ENCODE data around the gene AKR1C8. TPM values are rescaled to one million over a fixed set of nuclear protein-coding genes. Genes with fewer than 3 reads are reported as not detected.
"Not testable (repeated sequence)": the region's sequence is repeated elsewhere in the genome, so short reads cannot be mapped to it uniquely, and the experiment has no call there.

Gene AKR1C8
- total RNA-seq, 2 experiments from 2014 or later = not detected

DNA sequence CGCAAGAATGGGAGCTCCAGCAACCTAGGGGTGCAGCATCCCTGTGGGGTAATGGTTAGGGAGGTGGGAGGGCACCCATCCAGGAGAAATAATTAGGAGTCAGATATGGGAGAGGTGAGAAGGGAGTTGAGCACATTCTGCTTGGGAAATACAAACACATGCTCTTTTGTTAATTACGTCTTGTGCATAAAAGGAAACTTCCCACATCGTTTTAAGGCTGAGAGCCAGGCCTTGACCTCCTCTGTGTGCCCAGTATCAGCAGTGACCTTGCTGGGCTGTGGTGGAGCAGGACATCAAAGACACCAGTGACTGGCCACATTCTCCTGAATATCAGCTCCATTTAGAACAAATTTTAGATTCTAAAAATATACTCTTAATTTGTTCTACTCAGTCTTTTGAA, 34.3 kb upstream of the AKR1C8 start:
- ChIA-PET POLR2A (no interaction called here), CTCF (no interaction called here)
- no peak overlapping the region for H3K27ac Mint-ChIP-seq
- H3K36me3 Mint-ChIP-seq (ENCODE audit: low read depth) = no peaks in the 10 kb centered on the region
- H3K4me1 Mint-ChIP-seq (ENCODE audit: low read depth) = no peaks in the 10 kb centered on the region
- intact Hi-C loops (cut with micrococcal nuclease) = no loop called here
- no peak overlapping the region for H3K4me3 Mint-ChIP-seq
- no peak for ATAC-seq
- TF ChIP-seq, protein P1, sequence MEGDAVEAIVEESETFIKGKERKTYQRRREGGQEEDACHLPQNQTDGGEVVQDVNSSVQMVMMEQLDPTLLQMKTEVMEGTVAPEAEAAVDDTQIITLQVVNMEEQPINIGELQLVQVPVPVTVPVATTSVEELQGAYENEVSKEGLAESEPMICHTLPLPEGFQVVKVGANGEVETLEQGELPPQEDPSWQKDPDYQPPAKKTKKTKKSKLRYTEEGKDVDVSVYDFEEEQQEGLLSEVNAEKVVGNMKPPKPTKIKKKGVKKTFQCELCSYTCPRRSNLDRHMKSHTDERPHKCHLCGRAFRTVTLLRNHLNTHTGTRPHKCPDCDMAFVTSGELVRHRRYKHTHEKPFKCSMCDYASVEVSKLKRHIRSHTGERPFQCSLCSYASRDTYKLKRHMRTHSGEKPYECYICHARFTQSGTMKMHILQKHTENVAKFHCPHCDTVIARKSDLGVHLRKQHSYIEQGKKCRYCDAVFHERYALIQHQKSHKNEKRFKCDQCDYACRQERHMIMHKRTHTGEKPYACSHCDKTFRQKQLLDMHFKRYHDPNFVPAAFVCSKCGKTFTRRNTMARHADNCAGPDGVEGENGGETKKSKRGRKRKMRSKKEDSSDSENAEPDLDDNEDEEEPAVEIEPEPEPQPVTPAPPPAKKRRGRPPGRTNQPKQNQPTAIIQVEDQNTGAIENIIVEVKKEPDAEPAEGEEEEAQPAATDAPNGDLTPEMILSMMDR (IDR thresholded peaks at IDR 0.05) = no peak
- no peaks in the 10 kb centered on the region for H3K27me3 Mint-ChIP-seq
- peaks cover 6% of the 10 kb centered on the region for H3K9me3 Mint-ChIP-seq
- no peak for DNase-seq

DNA sequence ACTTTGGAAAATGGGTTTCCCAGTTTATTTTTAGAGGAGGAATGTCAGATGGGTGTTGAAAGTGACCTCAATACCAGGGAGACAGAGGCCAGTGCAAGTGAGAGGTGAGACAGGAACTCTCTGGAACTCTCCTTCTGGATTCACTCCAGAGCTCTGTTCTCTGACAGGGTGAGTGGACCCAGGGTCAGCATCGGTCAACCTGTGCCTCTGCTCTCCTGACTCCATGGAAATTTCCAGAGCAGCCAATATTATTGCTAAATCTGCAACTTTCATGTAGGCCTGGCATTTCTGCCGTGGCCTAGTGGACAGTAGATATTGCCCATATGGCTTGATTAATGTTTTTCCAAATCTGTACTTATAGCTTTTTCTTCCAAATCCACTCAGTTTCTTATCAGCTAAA, 31.9 kb upstream of the AKR1C8 start:
- H3K27ac Mint-ChIP-seq = no peak overlapping the region
- H3K4me3 Mint-ChIP-seq = no peak overlapping the region
- POLR2A ChIA-PET = no interaction called here
- DNase-seq = no peak
- no peak for ATAC-seq
- TF ChIP-seq, protein P1 (IDR thresholded peaks at IDR 0.05) = no peak
- peaks cover under 1% of the 10 kb centered on the region for H3K9me3 Mint-ChIP-seq
- CTCF ChIA-PET = no interaction called here
- H3K27me3 Mint-ChIP-seq = no peaks in the 10 kb centered on the region
- no peaks in the 10 kb centered on the region for H3K36me3 Mint-ChIP-seq (ENCODE audit: low read depth)
- no peaks in the 10 kb centered on the region for H3K4me1 Mint-ChIP-seq (ENCODE audit: low read depth)
- intact Hi-C loops (cut with micrococcal nuclease) = no loop called here

DNA sequence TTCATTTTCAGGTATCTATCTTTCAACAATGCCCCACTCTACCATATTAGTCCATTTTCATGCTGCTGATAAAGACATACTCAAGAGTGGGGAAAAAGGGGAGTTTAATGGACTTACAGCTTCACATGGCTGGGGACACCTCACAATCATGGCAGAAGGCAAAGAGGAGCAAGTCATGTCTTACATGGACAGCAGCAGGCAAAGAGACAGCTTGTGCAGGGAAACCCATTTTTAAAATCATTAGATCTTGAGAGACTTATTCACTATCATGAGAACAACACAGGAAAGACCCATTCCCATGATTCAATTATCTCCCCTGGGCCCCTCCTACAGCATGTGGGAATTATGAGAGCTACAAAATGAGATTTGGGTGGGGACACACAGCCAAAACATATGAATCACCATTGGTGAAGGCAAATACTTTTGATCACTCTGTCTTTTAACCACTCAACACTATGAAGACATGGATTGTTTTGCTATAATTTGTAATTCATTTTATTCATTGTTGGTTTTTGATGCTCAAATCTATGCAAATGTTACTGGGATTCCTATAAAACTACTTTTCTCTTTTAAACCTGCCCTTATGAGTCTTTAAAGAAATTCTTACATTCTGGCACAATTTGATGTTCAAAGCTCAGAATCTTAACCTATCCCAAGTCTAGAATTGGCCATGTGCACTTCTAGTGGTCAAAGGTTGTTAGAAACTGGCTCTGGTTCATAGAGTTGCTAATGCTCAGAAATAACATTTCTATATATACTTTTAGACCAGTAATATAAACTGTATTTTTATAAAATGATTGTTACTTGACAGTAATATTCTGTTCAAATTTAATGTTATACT, 27.0 kb upstream of the AKR1C8 start:
- CTCF ChIA-PET = no interaction called here
- no peak overlapping the region for H3K4me3 Mint-ChIP-seq
- DNase-seq (no peak), ATAC-seq (no peak)
- TF ChIP-seq, protein P1 (IDR thresholded peaks at IDR 0.05) = no peak
- peaks cover 5% of the 10 kb centered on the region for H3K9me3 Mint-ChIP-seq
- intact Hi-C loops (cut with micrococcal nuclease) = no loop called here
- H3K27me3 Mint-ChIP-seq = peaks cover 1% of the 10 kb centered on the region
- H3K27ac Mint-ChIP-seq = no peak overlapping the region
- H3K4me1 Mint-ChIP-seq (ENCODE audit: low read depth) = no peaks in the 10 kb centered on the region
- no peaks in the 10 kb centered on the region for H3K36me3 Mint-ChIP-seq (ENCODE audit: low read depth)
- POLR2A ChIA-PET = no interaction called here

DNA sequence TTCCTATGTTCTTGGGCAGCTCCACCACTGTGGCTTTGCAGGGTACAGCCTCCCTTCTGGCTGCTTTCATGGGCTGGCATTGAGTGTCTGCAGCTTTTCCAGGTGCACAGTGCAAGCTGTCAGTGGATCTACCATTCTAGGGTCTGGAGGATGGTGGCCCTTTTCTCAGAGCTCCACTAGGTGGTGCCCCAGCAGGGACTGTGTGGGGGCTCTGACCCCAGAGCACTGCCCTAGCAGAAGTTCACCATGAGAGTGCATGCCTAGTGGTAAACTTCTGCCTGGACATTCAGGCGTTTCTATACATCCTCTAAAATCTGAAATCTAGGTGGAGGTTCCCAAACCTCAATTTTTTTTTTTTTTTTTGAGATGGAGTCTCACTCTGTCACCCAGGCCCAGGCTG, 25.3 kb upstream of the AKR1C8 start:
- H3K27me3 Mint-ChIP-seq; ATAC-seq; H3K36me3 Mint-ChIP-seq (ENCODE audit: low read depth); intact Hi-C loops (cut with micrococcal nuclease); H3K27ac Mint-ChIP-seq; H3K9me3 Mint-ChIP-seq; H3K4me1 Mint-ChIP-seq (ENCODE audit: low read depth); POLR2A ChIA-PET; H3K4me3 Mint-ChIP-seq: not testable (repeated sequence)
- CTCF ChIA-PET = interaction anchor here (1.7 kb wide), 1 partner anchor 21 kb away, joined by 3 read pairs; no protein-coding TSS in a partner anchor
- peak; percentile 17 for DNase-seq

DNA sequence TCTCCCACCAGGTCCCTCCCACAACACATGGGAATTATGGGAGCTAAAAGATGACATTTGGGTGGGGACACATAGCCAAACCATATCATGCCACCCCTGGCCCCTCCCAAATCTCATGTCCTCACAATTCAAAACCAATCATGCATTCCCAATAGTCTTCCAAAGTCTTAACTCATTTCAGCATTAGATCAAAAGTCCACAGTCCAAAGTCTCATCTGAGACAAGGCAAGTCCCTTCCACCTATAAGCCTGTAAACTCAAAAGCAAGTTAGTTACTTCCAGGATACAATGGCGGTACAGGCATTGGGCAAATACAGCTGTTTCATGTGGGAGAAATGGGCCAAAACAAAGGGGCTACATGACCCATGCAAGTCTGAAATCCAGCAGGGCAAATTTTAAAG, 24.8 kb upstream of the AKR1C8 start:
- ATAC-seq; DNase-seq; H3K4me1 Mint-ChIP-seq (ENCODE audit: low read depth); H3K27ac Mint-ChIP-seq; H3K27me3 Mint-ChIP-seq; H3K9me3 Mint-ChIP-seq; intact Hi-C loops (cut with micrococcal nuclease); POLR2A ChIA-PET; H3K4me3 Mint-ChIP-seq; H3K36me3 Mint-ChIP-seq (ENCODE audit: low read depth): not testable (repeated sequence)
- CTCF ChIA-PET = interaction anchor here (1.7 kb wide), 1 partner anchor 21 kb away, joined by 3 read pairs; no protein-coding TSS in a partner anchor

DNA sequence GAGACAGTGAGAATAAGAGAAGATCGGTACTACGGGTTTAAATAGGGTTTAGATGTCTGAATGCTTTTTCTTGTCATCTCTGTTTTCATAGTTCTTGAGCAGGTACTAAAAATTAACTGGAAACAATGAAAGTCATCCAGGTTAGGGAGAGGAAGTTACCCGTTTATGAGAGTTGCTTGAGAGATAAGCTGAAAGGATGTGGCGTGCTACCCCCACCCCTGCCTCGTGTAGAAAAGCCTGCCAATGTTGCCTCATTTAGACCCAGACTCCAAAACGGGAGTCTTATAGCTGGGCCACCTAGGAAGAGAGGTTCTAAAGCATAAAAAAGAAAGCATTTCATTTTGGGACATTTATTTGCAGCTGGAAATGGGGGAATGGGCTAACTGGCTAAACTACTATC, 21.8 kb upstream of the AKR1C8 start:
- Mint-ChIP-seq H3K4me3 (no peak overlapping the region), H3K36me3 (ENCODE audit: low read depth) (no peaks in the 10 kb centered on the region), H3K9me3 (peaks cover 13% of the 10 kb centered on the region), H3K4me1 (ENCODE audit: low read depth) (no peaks in the 10 kb centered on the region), H3K27me3 (peaks cover 4% of the 10 kb centered on the region), H3K27ac (no peak overlapping the region)
- ATAC-seq = no peak
- CTCF ChIA-PET = no interaction called here
- DNase-seq = no peak
- intact Hi-C loops (cut with micrococcal nuclease) = no loop called here
- TF ChIP-seq, protein P1 (IDR thresholded peaks at IDR 0.05) = no peak
- POLR2A ChIA-PET = no interaction called here
